SK-N-SH (cell line): Measurements from ENCODE around the gene EP400. TPM values are rescaled to one million over a fixed set of nuclear protein-coding genes. Genes with fewer than 3 reads are reported as not detected.

Experiments
- CTCF ChIA-PET: fragments of 300-600, 350-600 bp; formaldehyde crosslinking; extraction: SDS; loops from one replicate; lab custom pipeline; 2021; lab: Yijun Ruan, JAX
- POLR2A ChIA-PET: fragments of 350-600 bp; sonication (Branson Sonifier 250); formaldehyde crosslinking; extraction: SDS; loops from one replicate; lab custom pipeline; 2020; ENCODE audit warnings: antibody characterized with exemption, inconsistent platforms; lab: Yijun Ruan, JAX
- DNase-seq: peaks from one replicate; pipeline ENCODE4 v3.0.0; 2012
- H2AFZ ChIP-seq: fragments of 200-600 bp; sonication (generic); 2 replicates; pipeline ENCODE4 v1.8.1; 2016; ENCODE audit warnings: antibody characterized with exemption, mild to moderate bottlenecking, low read depth
- H3F3A ChIP-seq: fragments of 200-600 bp; sonication (generic); replicated peaks from 2 replicates; pipeline ENCODE3; 2016; ENCODE audit warnings: antibody characterized with exemption, mild to moderate bottlenecking; ENCODE audit not compliant: insufficient read depth
- H3K27ac ChIP-seq, 2 experiments: fragments of 200-500 bp in 1 of 2; fragments of 200-600 bp in 1 of 2; sonication (Bioruptor generic) in 1 of 2; sonication (generic), shearing (Covaris generic) in 1 of 2; 2 replicates each; pipeline versions ENCODE4 v1.5.1 to v1.6.1; 2014 to 2016; ENCODE audit warnings: low read depth in 2 of 2, inconsistent platforms in 1 of 2, low read length in 1 of 2, mild to moderate bottlenecking in 1 of 2, mixed read lengths in 1 of 2
- H3K27me3 ChIP-seq: fragments of 200-600 bp; sonication (generic), shearing (Covaris generic); 2 replicates; pipeline ENCODE4 v1.6.1; 2016; ENCODE audit warnings: mixed run types; ENCODE audit not compliant: insufficient read depth
- H3K36me3 ChIP-seq, 2 experiments: fragments of 200-500 bp in 1 of 2; fragments of 200-600 bp in 1 of 2; sonication (Bioruptor generic) in 1 of 2; sonication (generic) in 1 of 2; replicated peaks in 1 of 2; 2 replicates each; pipeline versions ENCODE3 to v1.5.1; 2014 to 2016; ENCODE audit warnings: low read length in 1 of 2, mild to moderate bottlenecking in 1 of 2; ENCODE audit not compliant: insufficient read depth in 2 of 2, control insufficient read depth in 1 of 2
- H3K4me1 ChIP-seq, 2 experiments: fragments of 200-500 bp in 1 of 2; fragments of 200-600 bp in 1 of 2; sonication (Bioruptor generic) in 1 of 2; sonication (generic), shearing (Covaris generic) in 1 of 2; 2 replicates each; pipeline versions ENCODE4 v1.5.1 to v1.6.1; 2014 to 2016; ENCODE audit warnings: low read depth in 1 of 2, low read length in 1 of 2, mixed run types in 1 of 2; ENCODE audit not compliant: insufficient read depth in 2 of 2, control insufficient read depth in 1 of 2
- H3K4me2 ChIP-seq: fragments of 200-600 bp; sonication (generic), shearing (Covaris generic); 2 replicates; pipeline ENCODE4 v1.6.1; 2017; ENCODE audit warnings: mixed run types
- H3K4me3 ChIP-seq, 2 experiments: fragments of 200-500 bp in 1 of 2; fragments of 200-600 bp in 1 of 2; sonication (Bioruptor generic) in 1 of 2; sonication (generic), shearing (Covaris generic) in 1 of 2; 2 replicates each; pipeline versions ENCODE4 v1.5.1 to v1.8.1; 2014 to 2016; ENCODE audit warnings: low read depth in 2 of 2, inconsistent platforms in 1 of 2, low read length in 1 of 2, mild to moderate bottlenecking in 1 of 2, mixed read lengths in 1 of 2, moderate library complexity in 1 of 2
- H3K79me2 ChIP-seq: fragments of 200-600 bp; sonication (generic); 2 replicates; pipeline ENCODE4 v1.8.1; 2017; ENCODE audit warnings: mild to moderate bottlenecking; ENCODE audit not compliant: insufficient read depth
- H3K9ac ChIP-seq: fragments of 200-600 bp; sonication (generic); 2 replicates; pipeline ENCODE4 v1.6.1; 2017; ENCODE audit warnings: mixed run types
- H3K9me2 ChIP-seq: fragments of 200-600 bp; sonication (generic); 2 replicates; pipeline ENCODE4 v1.6.1; 2017; ENCODE audit warnings: mixed run types
- H3K9me3 ChIP-seq: fragments of 200-600 bp; sonication (generic); 2 replicates; pipeline ENCODE4 v1.6.1; 2017; ENCODE audit warnings: mixed run types, mild to moderate bottlenecking, moderate library complexity
- H4K20me1 ChIP-seq: fragments of 200-600 bp; sonication (generic); 2 replicates; pipeline ENCODE4 v1.6.1; 2017; ENCODE audit warnings: mild to moderate bottlenecking, mixed run types; ENCODE audit not compliant: insufficient read depth
- CHD2 ChIP-seq: fragments of 150-350 bp; IDR thresholded peaks from 2 replicates; pipeline ENCODE4 v1.6.1; 2018; ENCODE audit warnings: low read length; ENCODE audit not compliant: partially characterized antibody
- ELF1 ChIP-seq: IDR thresholded peaks from 2 replicates; pipeline ENCODE4 v1.4.0; 2012
- EP300 ChIP-seq, 2 experiments: IDR thresholded peaks; 2 replicates each; pipeline versions ENCODE4 v1.4.0 to v1.6.1; 2012; ENCODE audit warnings: borderline replicate concordance in 1 of 2, low read depth in 1 of 2, low read length in 1 of 2
- GABPA ChIP-seq: IDR thresholded peaks from 2 replicates; pipeline ENCODE4 v1.4.0; 2012; ENCODE audit warnings: low read depth, mild to moderate bottlenecking
- GATA2 ChIP-seq: sonication (generic); formaldehyde crosslinking; IDR thresholded peaks from 2 replicates; pipeline ENCODE4 v1.5.0; 2020; ENCODE audit warnings: mild to moderate bottlenecking, missing genetic modification reagents
- IRF3 ChIP-seq: fragments of 150-350 bp; IDR thresholded peaks from 2 replicates; pipeline ENCODE4 v1.6.1; 2016; ENCODE audit warnings: mild to moderate bottlenecking, low read depth, low read length
- JUND ChIP-seq: IDR thresholded peaks from 2 replicates; pipeline ENCODE4 v1.4.0; 2012
- MAX ChIP-seq: IDR thresholded peaks from 2 replicates; pipeline ENCODE4 v1.4.0; 2012; ENCODE audit warnings: low read depth
- MEF2A ChIP-seq: IDR thresholded peaks from 2 replicates; pipeline ENCODE4 v1.4.0; 2012; ENCODE audit warnings: low read depth, borderline replicate concordance
- MXI1 ChIP-seq: IDR thresholded peaks from 2 replicates; pipeline ENCODE4 v1.6.1; 2012; ENCODE audit warnings: mild to moderate bottlenecking, low read depth, low read length, improper control_type of control experiment
- POLR2AphosphoS5 ChIP-seq: IDR thresholded peaks from 2 replicates; pipeline ENCODE4 v1.6.1; 2012; ENCODE audit warnings: low read depth, low read length
- RAD21 ChIP-seq: IDR thresholded peaks from 2 replicates; pipeline ENCODE4 v1.6.1; 2012; ENCODE audit warnings: mild to moderate bottlenecking, low read length
- REST ChIP-seq: IDR thresholded peaks from 2 replicates; pipeline ENCODE4 v1.6.1; 2012; ENCODE audit warnings: mild to moderate bottlenecking, low read depth, low read length, moderate library complexity
- RXRA ChIP-seq: IDR thresholded peaks from 2 replicates; pipeline ENCODE4 v1.4.0; 2012; ENCODE audit warnings: low read depth, mild to moderate bottlenecking, borderline replicate concordance
- SIN3A ChIP-seq: IDR thresholded peaks from 2 replicates; pipeline ENCODE4 v1.6.1; 2012; ENCODE audit warnings: low read depth, mild to moderate bottlenecking, low read length, moderate library complexity, borderline replicate concordance
- SMC3 ChIP-seq: IDR thresholded peaks from 2 replicates; pipeline ENCODE4 v1.6.1; 2012; ENCODE audit warnings: low read depth, low read length, improper control_type of control experiment
- TCF12 ChIP-seq: IDR thresholded peaks from 2 replicates; pipeline ENCODE4 v1.4.0; 2012
- YY1 ChIP-seq: IDR thresholded peaks from 2 replicates; pipeline ENCODE4 v1.4.0; 2012; ENCODE audit warnings: low read depth, mild to moderate bottlenecking
- WGBS: methylation state at CpG from one replicate; pipeline ENCODE4 v1.1.6; 2017; ENCODE audit warnings: low lambda C conversion rate; 5-methylcytosine and 5-hydroxymethylcytosine counted together
- polyA plus RNA-seq, 3 experiments: library from polyadenylated mRNA; depleted of rRNA; stranded (reverse); fragments of >200 nt; gene quantifications; 2 replicates each; pipeline ENCODE4 v1.2.3, GENCODE V29; 2012

Gene EP400
- polyA plus RNA-seq, 1 of the 3 experiments (the other 2 are of a cell fraction) = 7.0 TPM

- Histone ChIP-seq H3K27me3 (no peaks in the 10 kb centered on the region), H3K79me2 (peaks cover 24% of the 10 kb centered on the region), H3K9me2 (no peaks in the 10 kb centered on the region), H3K4me1 (0 out of 4 replicates have a peak, but pooled peaks cover 0 to 3% of the 10 kb centered on the region in 2 experiments), H3K4me2 (no peak overlapping the region), H3F3A (peaks cover 4% of the 10 kb centered on the region), H3K4me3 (no peak overlapping the region), H3K27ac (no peak overlapping the region), H3K36me3 (peaks cover 34 to 35% of the 10 kb centered on the region in 2 experiments), H4K20me1 (peaks cover 29% of the 10 kb centered on the region), H3K9me3 (no peaks in the 10 kb centered on the region), H2AFZ (no peak overlapping the region), H3K9ac (no peak overlapping the region)
- POLR2A ChIA-PET = interaction anchor here (1.1 kb wide), 1 partner anchor 13 kb away, joined by 3 read pairs; no protein-coding TSS in a partner anchor
- no peak for DNase-seq
- WGBS = 100% methylated on average over 5 of the region's 6 CpGs
- no peak for TF ChIP-seq GATA2 (CRISPR knock-in tag)
- TF ChIP-seq CHD2 = no peak
- no peak for TF ChIP-seq MEF2A
- TF ChIP-seq MXI1 = no peak
- TF ChIP-seq ELF1 = no peak
- TF ChIP-seq SIN3A = no peak
- TF ChIP-seq REST = no peak
- TF ChIP-seq TCF12 = no peak
- no peak for TF ChIP-seq IRF3
- no peak for TF ChIP-seq RAD21
- TF ChIP-seq RXRA = no peak
- no peak for TF ChIP-seq GABPA
- no peak for TF ChIP-seq YY1
- TF ChIP-seq SMC3 = no peak
- TF ChIP-seq POLR2AphosphoS5 = no peak
- CTCF ChIA-PET = interaction anchor here (0.9 kb wide), 1 partner anchor 147 kb away, joined by 3 read pairs; no protein-coding TSS in a partner anchor
These were observed 33.3 kb downstream of the EP400 start for GRCh38 chr12:131983026-131983425.

GRCh38 chr12:131983554-131983953, 33.8 kb downstream of the EP400 start:
- Histone ChIP-seq H3K27me3 (no peaks in the 10 kb centered on the region), H3K36me3 (peaks cover 34 to 40% of the 10 kb centered on the region in 2 experiments), H3K4me2 (no peak overlapping the region), H3K4me1 (0 out of 4 replicates have a peak, but pooled peaks cover 0 to 3% of the 10 kb centered on the region in 2 experiments), H3K79me2 (peaks cover 19% of the 10 kb centered on the region), H4K20me1 (peaks cover 24% of the 10 kb centered on the region), H3K4me3 (no peak overlapping the region), H3K27ac (no peak overlapping the region), H3K9ac (no peak overlapping the region), H3K9me2 (no peaks in the 10 kb centered on the region), H2AFZ (no peak overlapping the region), H3K9me3 (no peaks in the 10 kb centered on the region), H3F3A (peaks cover 4% of the 10 kb centered on the region)
- no peak for DNase-seq
- ChIA-PET POLR2A (no interaction called here), CTCF (interaction anchor here (1.2 kb wide), 1 partner anchor 26 kb away, joined by 3 read pairs; no protein-coding TSS in a partner anchor)
- WGBS = 92% methylated on average over 6 of the region's 6 CpGs
- no peak for TF ChIP-seq REST
- TF ChIP-seq MAX = no peak
- no peak for TF ChIP-seq JUND
- no peak for TF ChIP-seq EP300 (IDR thresholded peaks at IDR 0.05; ENCODE audit: borderline replicate concordance in 1 of 2, low read depth in 1 of 2, low read length in 1 of 2)
- no peak for TF ChIP-seq RXRA
- TF ChIP-seq IRF3 = no peak
